Kidney capillary endothelial cell (primary cell): ENCODE results near the gene NLRP1.
"Not testable (repeated sequence)": the region's sequence is repeated elsewhere in the genome, so short reads cannot be mapped to it uniquely, and the experiment has no call there.

ENCODE experiments used
- DNase-seq: peaks from one replicate; pipeline ENCODE4 v3.0.0-alpha.2; 2018; ENCODE audit warnings: low spot score

NLRP1 gene

DNA sequence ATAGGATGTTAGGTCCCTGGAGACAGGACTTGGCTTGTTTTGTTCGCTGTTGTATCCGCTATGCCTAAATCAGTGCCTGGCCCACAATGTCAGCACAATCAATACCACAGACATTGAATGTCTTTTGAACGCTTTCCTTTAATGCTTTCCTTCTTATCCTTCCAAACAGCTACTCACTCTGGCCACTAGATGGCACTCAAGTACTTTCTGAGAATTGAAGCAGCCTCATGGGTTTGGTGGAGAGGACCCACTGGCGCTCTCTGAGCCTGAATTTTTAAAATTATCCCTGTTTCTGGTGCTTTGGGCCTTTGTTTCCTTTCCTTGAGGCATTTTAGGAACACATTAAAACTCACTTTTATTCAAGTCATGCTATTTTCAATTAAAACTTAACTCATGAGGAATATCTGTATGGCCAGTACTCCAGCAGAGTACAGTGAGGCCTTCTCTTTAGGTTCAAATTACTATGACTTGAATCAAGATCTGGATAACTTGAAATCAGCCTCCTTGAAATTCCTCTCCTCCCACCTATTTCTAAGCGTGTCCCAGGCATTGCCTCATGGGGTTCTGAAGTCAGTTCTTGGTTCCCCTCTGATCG, 3.2 kb upstream of the NLRP1 start:
- peak; percentile 69 for DNase-seq

DNA sequence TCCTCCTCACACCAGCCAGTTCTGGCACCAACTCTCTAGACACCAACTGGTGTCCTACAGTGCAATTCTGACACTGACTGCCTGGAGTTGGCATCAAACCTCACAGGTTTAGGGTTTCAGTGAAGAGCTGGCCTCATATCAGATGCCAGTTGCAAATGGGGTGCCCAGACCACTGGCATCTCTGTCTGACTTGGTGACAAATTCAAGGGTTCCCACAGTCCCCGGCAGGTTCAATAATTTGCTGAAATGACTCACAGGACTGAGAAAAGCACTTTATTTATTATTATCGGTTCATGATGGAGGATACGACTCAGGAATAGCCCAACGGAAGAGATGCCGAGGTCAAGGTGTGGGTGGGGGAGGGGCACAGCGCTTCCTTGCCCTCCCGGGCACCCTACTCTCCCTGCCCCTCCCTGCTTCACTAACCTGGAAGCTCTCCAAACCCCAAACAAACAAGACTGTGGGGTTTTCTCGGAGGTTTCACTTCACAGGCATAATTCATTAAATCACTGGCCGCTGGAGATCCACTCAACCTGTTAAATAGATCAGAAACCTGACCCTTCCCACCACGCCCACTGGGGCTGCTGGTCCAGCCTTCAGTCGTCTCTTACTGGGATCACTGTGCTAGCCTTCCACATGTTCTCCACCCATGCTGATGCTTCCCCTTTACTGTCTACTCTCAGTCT, 1.7 kb upstream of the NLRP1 start:
- DNase-seq = no peak

DNA sequence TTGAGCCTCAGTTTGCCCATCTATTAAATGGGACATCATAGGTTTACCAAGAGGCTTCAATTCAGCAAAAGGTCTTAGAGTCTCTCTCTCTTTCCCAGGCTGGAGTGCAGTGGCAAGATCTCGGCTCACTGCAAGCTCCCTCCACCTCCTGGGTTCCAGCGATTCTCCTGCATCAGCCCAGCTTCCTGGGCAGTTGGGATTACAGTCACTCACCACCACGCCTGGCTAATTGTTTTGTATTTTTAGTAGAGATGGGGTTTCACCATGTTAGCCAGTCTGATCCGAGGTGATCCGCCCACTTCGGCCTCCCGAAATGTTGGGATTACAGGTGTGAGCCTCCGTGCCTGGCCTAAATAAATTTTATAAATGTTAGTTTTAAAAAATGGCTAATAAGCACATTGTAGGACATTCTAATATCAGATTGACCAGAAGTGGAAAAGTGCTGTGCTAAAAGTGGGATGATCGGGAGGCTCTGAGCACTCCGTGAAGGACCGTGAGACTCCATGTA, 1.0 kb upstream of the NLRP1 start:
- no peak for DNase-seq

DNA sequence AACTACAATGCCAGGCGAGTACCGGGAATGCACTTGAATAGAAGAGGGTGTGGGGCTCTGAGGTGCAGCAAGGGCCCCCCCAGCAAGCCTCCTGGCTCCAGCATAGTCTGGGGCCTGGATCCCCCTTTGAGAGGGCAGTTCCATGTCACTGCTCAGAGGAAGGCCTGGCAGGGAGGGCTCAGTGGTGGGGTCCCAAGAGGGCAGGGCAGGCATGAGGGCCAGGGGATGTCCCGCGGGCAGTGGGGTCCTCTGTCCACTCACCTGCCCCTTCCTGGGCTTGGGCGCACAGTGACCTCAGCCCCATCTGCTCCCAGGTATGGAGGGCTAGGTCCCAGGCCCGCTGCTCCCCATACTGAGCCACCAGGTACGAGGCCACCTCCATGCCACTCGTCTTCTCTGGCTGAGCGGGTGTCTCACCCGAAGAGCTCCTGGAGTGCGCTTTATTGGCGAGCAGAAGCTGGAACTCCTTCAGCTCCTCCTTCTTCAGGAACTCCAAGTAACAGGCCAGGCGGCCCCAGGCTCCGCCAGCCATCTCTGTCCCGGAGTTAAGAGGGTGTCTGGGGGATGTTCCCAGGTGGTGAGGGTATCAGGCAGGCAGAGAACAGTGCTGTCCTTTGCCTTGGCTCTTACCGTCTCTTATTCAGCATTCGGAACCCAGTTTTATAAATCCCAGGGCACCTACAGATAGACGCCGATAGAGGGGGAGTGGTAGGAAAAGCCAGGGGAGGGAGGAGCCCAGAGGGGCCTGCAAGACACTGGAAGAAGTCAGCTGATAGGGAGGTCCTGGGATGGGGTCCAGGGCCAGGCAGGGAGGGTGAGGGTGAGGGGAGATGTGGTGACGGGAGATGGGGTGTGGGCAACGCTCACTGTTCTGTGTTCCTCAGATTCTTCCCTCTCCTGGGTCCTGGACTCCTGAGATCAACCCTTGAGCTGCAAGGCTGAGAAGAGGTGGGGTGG, 605 bp downstream of the NLRP1 start:
- peak; percentile 24 for DNase-seq

DNA sequence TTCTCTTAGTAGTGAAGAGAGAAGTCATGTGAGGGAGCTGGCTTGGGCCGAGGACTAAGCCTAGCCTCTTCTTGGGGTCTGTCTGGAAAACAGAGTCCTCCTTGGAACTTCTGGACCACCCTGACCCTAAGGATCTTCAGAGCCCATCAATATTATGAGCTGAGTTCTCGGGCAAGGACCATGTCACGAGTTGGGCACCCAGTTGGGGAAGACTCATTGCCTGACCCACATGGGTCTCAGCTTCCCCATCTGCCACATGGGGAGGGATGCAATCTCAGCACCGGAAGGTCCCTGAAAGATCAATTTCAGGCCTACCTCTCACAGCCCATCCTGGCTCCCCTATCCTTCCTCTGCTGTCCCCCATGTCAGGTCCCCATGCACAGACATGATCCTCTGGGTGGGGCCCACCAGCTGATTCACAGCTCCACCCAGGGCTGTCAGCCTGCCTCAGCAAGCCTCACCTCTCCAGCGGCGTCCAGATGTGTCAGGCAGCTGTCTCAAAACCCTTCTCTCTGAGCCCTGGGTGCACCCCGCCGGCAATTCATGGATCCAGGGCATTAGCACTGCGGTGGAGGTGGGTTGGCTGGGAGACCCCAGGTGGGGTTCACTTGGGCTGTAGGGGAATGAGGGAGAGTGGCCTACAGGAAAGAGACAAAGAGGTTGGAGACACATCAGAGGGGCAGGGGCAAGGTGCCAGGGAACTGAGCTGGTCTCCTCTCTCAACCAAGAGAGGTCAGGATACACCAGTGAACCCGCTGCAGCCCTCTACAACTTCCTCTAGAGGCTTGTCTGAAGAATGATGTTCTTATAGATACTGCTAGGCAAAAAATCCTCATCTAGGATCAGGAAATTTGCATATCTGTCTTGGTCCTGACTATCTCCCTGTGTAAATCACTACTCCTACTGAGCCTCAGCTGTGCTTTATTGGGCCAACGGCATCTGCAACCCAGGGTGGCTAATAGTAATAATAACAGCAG, 1.8 kb downstream of the NLRP1 start:
- DNase-seq = no peak

DNA sequence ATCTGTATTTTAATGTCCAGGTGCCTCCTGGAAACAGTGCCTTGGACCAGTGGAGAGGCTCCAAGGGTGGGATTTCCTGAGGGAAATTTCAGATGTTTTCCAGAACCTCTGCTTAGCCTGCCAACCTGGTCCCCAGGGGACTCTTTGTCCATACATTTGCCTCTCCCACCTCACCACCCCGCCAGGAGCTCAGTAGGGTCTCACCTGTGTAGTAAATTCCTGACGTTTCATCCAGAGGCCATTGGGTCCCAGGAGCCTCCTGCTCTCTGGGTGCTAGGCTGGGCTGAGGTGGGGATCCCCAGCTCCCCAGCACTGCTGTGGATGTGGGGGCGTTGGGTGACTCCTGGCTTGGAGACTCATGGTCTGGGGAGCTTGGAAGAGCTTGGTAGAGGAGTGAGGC, 2.7 kb downstream of the NLRP1 start:
- DNase-seq = no peak

DNA sequence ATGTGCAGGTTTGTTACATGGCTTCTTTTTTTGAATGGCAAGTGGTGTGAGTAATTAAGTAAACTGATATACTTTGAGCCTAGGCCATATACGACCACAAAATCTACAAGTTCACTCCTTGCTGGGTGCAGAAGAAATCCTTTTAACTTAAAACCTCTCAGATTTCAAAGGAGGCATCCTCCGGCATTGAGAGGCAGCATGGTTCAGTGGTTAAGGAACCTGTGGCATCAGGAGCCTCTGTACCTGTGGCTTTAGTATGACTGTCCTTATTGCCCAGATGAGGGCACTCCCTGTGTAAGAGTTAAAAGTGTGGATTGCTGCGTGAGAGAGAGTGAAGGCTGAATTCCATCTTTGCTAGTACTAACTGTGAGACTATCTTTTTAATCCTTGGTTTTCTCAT, 3.3 kb downstream of the NLRP1 start:
- DNase-seq = no peak

DNA sequence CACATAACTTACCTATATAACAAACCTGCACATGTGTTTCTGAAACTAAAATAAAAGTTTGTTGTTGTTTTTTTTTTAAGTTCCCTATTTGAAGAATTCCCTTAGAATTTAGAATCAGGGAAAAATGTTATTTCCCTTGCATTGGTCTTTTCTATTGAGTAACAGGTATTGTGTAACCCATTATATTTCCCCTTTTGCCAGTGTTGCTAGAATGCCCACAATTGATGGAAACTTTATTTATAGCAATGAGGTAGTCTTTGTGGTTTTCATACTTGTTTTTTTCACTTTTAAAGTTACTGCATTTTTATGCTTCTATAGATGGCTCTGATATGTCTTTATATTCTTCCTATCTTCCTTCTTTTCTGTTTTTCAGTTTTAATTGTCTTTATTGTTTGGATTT, 3.9 kb downstream of the NLRP1 start:
- DNase-seq = no peak

DNA sequence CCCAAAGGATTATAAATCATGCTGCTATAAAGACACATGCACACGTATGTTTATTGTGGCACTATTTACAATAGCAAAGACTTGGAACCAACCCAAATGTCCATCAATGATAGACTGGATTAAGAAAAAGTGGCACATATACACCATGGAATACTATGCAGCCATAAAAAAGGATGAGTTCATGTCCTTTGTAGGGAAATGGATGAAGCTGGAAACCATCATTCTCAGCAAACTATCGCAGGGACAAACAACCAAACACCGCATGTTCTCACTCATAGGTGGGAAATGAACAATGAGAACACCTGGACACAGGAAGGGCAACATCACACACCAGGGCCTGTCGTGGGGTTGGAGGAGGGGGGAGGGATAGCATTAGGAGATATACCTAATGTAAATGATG, 5.5 kb downstream of the NLRP1 start:
- not testable (repeated sequence) for DNase-seq

DNA sequence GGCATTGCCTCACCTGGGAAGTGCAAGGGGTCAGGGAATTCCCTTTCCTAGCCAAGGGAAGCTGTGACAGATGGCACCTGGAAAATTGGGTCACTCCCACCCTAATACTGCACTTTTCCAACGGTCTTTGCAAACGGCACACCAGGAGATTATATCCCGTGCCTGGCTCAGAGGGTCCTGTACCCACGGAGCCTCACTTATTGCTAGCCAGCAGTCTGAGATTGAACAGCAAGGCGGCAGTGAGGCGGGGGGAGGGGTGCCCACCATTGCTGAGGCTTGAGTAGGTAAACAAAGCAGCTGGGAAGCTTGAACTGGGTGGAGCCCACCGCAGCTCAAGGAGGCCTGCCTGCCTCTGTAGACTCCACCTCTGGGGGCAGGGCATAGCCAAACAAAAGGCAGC, 11.3 kb downstream of the NLRP1 start:
- not testable (repeated sequence) for DNase-seq

DNA sequence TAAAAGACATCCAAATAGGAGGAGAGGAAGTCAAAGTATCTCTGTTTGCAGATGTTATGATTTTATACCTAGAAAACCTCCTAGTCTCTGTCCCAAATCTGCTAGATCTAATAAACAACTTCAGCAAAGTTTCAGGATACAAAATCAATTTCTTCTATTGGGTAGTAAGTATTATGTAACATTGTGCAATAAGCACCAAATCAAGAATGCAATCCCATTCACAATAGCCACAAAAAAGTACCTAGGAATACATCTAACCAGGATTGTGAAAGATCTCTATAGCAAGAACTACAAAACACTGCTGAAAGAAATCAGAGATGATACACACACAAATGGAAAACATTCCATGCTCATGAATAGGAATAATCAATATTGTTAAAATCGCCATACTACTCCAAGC, 13.0 kb downstream of the NLRP1 start:
- no peak for DNase-seq

DNA sequence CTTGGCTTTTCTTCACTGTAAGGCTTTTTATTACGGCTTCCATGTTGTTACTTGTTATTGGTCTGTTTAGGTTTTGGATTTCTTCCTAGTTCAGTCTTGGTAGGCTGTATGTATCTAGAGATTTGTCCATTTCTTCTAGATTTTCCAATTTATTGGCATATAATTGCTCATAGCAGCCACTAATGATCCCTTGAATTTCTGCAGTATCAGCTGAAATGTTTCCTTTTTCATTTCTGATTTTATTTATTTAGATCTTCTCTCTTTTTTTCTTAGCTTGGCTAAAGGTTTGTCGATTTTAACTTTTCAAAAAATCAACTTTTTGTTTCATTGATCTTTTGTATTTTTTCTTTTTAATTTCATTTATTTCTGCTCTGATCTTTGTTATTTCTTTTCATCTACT, 18.5 kb downstream of the NLRP1 start:
- DNase-seq = no peak

DNA sequence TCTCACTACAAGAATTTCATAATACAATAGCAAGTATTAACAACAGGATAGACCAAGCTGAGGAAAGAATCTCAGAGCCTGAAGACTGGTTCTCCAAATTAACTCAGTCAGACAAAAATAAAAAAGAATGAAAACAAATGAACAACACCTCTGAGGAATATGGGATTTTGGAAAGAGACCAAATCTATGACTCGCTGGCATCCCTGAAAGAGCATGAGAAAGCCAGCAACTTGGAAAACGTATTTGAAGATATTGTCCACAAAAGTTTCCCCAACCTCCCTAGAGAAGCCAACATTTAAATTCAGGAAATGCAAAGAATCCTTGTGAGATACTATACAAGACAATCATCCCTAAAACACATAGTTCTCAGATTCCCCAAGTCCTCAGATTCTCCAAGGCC, 20.9 kb downstream of the NLRP1 start:
- DNase-seq = no peak

DNA sequence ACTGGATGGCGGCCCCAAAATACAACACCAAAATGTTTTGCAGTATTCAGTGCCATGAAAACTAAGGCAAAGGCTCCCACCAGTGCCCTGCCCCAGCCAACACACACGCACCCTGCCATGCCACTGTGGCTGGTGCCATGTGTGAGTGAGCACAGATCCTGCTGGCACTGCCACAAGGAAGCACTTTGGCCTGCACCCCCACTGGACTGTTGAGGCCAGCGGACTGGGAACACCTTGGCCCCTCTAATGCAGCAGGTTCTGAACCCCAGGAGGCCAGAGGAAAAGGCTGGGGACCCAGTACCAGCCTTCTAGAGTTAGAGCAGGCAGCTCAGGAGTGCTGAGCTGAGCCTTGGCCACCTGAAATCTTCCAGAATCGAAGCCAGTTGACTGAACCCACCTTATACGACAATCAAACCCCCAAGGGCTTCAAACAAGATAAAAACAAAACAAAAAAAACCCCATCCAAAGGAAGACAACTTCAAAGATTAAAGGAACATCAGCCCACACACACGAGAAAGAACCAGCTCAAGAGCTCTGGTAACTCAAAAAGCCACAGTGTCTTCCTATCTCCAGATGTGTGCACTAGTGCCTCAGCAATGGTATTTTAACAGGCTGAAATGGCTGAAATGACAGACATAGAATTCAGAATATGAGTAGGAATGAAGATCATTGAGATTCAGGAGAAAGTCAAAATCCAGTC, 21.5 kb downstream of the NLRP1 start:
- no peak for DNase-seq

DNA sequence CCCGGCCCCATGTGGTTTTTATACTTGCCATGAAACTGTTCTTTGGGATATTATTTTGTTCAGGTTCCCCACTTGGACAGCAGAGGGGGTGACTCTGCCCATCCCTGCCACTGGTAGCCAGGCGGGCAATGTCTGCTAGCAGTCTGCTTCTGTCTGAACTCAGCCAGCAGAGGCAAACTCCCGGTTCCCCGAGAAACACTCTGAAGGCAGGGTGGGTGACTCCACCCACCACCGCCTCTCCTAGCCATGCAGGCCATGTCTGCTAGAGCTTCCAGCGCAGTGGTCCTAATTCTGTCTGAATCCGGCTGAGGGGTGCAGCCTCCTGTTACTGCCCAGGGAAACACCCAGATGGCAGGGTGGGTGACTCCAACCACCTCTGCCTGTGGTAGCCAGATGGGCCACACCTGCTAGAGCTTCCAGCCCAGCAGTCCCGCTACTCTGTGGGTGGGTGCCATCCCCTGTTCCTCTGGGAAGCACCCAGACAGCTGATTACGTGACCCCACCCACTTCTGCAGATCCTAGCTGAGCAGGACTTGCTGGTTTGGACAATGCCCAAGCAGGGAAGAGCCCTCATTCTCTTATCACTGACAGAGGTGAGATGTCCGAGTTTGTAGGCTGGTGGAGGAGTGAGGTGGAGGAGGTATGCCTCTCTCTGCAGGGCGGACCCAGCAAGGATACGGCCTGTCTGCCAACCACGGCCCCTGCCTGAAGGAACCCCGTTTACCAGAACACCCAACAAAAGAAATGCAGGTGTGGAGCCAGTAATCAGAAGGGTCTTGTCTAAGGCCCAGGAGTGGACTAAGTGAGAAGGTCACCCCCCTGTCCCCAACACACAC, 22.4 kb downstream of the NLRP1 start:
- DNase-seq = no peak

DNA sequence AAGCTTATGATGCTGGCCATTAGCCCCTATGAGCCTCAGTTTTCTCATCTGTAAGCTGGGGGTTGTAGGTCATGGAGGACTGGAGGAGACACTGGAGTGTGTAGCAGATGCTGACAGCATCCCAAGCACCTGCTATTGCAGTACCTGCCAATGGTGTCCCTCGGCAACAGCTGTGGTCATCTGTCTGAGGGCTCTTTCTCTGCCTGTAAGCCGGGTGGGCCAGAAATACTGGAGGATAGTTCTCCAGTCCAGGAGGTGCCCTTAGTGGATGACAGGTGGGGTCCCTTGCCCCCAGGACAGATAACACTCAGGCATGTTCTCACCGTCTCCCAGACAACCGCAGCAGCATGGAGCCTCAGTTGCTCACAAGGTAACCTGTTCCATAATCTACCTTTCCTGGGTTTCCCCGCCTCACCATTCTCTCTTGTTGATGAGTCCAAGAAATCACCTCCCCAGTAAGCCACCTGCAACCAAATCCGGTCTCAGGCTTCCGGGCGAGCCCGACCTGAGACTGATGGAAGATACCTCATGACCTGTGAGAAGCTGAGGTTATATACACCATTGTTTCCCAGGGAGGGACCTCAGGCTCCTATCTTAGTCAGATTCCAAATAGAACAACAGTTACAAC, 23.8 kb downstream of the NLRP1 start:
- DNase-seq = no peak

DNA sequence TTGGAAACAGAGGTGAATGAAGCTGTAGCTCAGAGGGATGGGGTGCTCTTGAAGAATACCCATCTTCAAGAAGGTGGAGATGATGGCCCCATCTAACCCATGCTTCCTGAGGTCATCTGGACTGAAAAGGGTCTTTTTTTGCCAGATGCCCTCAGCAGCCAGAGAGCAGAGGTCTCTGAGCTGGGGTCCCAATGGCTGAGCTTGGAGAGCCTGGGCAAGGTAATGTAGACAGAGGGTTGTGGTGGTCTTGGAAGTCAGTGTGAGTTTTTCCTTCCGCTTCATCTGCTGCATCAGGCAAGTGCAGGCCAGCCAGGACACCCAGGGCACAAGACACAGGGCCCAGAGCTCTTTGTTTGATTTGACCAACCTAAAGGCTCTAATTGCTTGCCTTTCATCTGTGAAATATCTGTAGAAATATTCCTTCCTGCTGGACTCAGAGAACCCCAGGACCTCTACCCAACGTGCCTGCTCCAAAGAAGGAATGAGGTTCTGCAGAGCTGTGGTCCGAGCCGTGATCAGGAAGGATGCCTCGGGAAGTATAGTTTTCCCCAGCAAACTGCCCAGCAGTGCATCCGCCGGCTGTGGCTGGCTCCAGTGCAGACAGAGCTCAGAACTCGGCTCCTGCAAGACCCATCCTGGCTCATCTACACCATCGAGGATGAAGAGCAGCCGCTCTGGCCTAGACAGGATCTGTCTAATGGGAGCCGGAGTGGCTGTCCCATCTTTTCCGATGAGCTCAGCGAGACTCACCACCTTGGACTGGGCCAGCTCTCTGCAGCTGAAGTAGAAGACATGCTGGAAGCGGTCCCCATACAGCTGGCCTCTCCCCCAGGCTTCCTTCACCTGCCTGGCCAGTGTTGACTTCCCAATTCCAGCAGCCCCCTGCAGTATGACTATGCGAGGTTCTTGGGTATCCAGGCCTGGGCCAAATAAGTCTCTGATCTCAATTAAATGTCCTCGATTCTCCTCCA, 25.2 kb downstream of the NLRP1 start:
- no peak for DNase-seq

DNA sequence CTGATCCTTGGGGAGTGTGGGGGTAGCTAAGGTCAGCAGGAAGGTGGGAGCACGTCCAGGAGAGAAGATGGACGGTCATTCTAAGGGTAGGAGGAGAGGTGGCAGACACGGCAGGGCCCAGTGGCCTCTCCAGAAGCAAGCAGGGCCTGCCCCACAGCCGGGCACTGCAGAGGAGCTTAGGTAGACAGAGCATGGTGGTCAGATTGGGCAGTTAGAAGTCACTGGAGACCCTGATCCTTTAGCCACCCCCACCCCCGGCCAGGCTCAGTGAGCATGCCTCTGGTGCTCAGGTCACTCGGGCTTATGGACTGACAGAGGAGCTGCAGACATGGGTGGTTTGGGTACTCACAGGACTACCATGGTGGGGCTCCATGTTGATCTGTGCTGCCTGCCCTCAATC, 26.3 kb downstream of the NLRP1 start:
- DNase-seq = no peak
